ENCODE data around the gene CFAP20DC.
"Not testable (repeated sequence)": the region's sequence is repeated elsewhere in the genome, so short reads cannot be mapped to it uniquely, and the experiment has no call there.

CFAP20DC gene

GRCh38 chr3:58725326-58725853, 324.4 kb downstream of the CFAP20DC start:
- DNase-seq: no peak

- no peak for DNase-seq
Observed at GRCh38 chr3:58724336-58724735, 325.5 kb downstream of the CFAP20DC start.

GRCh38 chr3:58723173-58723572, 326.7 kb downstream of the CFAP20DC start:
- no peak for DNase-seq

GRCh38 chr3:58722561-58722960, 327.3 kb downstream of the CFAP20DC start:
- peak; percentile 51 for DNase-seq

GRCh38 chr3:58720526-58720925, 329.3 kb downstream of the CFAP20DC start:
- no peak for DNase-seq

- DNase-seq: no peak
Observed at GRCh38 chr3:58719684-58720083, 330.1 kb downstream of the CFAP20DC start.

- DNase-seq: no peak
Observed at GRCh38 chr3:58713715-58714401, 336.0 kb downstream of the CFAP20DC start.

- DNase-seq: peak; percentile 3
Observed at GRCh38 chr3:58711871-58712270, 338.0 kb downstream of the CFAP20DC start.

GRCh38 chr3:58708983-58709382, 340.8 kb downstream of the CFAP20DC start:
- not testable (repeated sequence) for DNase-seq

GRCh38 chr3:58708116-58708791, 341.6 kb downstream of the CFAP20DC start:
- no peak for DNase-seq

- DNase-seq: no peak
Observed at GRCh38 chr3:58707390-58707930, 342.4 kb downstream of the CFAP20DC start.

GRCh38 chr3:58706395-58707167, 343.2 kb downstream of the CFAP20DC start:
- no peak for DNase-seq

- no peak for DNase-seq
Observed at GRCh38 chr3:58704745-58705144, 345.1 kb downstream of the CFAP20DC start.

- DNase-seq: not testable (repeated sequence)
Observed at GRCh38 chr3:58704304-58704703, 345.5 kb downstream of the CFAP20DC start.

GRCh38 chr3:58698246-58698645, 351.6 kb downstream of the CFAP20DC start:
- DNase-seq: no peak

- DNase-seq: no peak
Observed at GRCh38 chr3:58697561-58697960, 352.3 kb downstream of the CFAP20DC start.

GRCh38 chr3:58696813-58697212, 353.0 kb downstream of the CFAP20DC start:
- DNase-seq: not testable (repeated sequence)

- DNase-seq: no peak
Observed at GRCh38 chr3:58696093-58696492, 353.7 kb downstream of the CFAP20DC start.

- not testable (repeated sequence) for DNase-seq
Observed at GRCh38 chr3:58695284-58695683, 354.5 kb downstream of the CFAP20DC start.

- DNase-seq: no peak
Observed at GRCh38 chr3:58693940-58694850, 355.6 kb downstream of the CFAP20DC start.

- no peak for DNase-seq
Observed at GRCh38 chr3:58692484-58692883, 357.3 kb downstream of the CFAP20DC start.

Data from COR-L47 (cell line).